Heart left ventricle (tissue), 16 donors: ENCODE measurements around the gene CNOT4. TPM values are rescaled to one million over a fixed set of nuclear protein-coding genes. Genes with fewer than 3 reads are reported as not detected.

Experiments used
- ATAC-seq, 4 donors: fragments of 200-7000 bp; cut with Tn5 transposase; one replicate each; pipeline ENCODE4 v1.9.1; 2020 to 2022; ENCODE audit warnings: moderate library complexity in 4 of 4, mild to moderate bottlenecking in 3 of 4, moderate number of reproducible peaks in 1 of 4
- DNase-seq, 5 donors: peaks; one replicate each; pipeline ENCODE4 v3.0.0-alpha.2; 2020
- H3K27ac ChIP-seq, 12 donors: fragments of 200-600 bp; sonication (generic) in 4 of 12; one replicate each; pipeline versions ENCODE4 v1.5.0 to v1.8.0; 2016 to 2022; ENCODE audit warnings: mild to moderate bottlenecking in 2 of 12
- H3K27me3 ChIP-seq, 9 donors: fragments of 200-600 bp; sonication (generic) in 2 of 9; one replicate each; pipeline versions ENCODE4 v1.5.1 to v1.8.0; 2016 to 2022; ENCODE audit warnings: mild to moderate bottlenecking in 3 of 9
- H3K36me3 ChIP-seq, 9 donors: fragments of 200-600 bp; sonication (generic) in 2 of 9; one replicate each; pipeline versions ENCODE4 v1.5.0 to v1.8.0; 2018 to 2022; ENCODE audit warnings: mild to moderate bottlenecking in 2 of 9
- H3K4me1 ChIP-seq, 12 donors: fragments of 200-600 bp; sonication (generic) in 4 of 12; one replicate each; pipeline versions ENCODE4 v1.5.0 to v1.8.0; 2016 to 2022; ENCODE audit warnings: mild to moderate bottlenecking in 3 of 12
- H3K4me3 ChIP-seq, 12 donors: fragments of 200-600 bp; sonication (generic) in 4 of 12; one replicate each; pipeline versions ENCODE4 v1.5.0 to v1.8.0; 2017 to 2022; ENCODE audit warnings: mild to moderate bottlenecking in 9 of 12, moderate library complexity in 4 of 12
- H3K9me3 ChIP-seq, 12 donors: fragments of 200-600 bp; sonication (generic) in 4 of 12; one replicate each; pipeline versions ENCODE4 v1.5.0 to v1.8.0; 2016 to 2022; ENCODE audit warnings: mild to moderate bottlenecking in 1 of 12
- CTCF ChIP-seq, 12 donors: fragments of 200-600 bp; sonication (generic) in 4 of 12; IDR thresholded peaks; one replicate each; pipeline versions ENCODE4 v1.5.0 to v1.8.0; 2018 to 2022; ENCODE audit warnings: antibody characterized with exemption in 12 of 12, mild to moderate bottlenecking in 5 of 12
- POLR2A ChIP-seq, 2 donors: fragments of 450-650 bp; IDR thresholded peaks; one replicate each; pipeline ENCODE4 v1.6.1; 2017; ENCODE audit warnings: antibody characterized with exemption in 2 of 2, mild to moderate bottlenecking in 2 of 2, moderate library complexity in 2 of 2
- WGBS, 4 donors: extraction: QIAGEN DNeasy Blood & Tissue Kit in 2 of 4; methylation state at CpG; one replicate each; pipeline versions ENCODE4 v1.1.5 to v1.1.7; 2013 to 2018; 5-methylcytosine and 5-hydroxymethylcytosine counted together
- intact Hi-C, 10 donors: fragments of 100-400 bp; cut with DNase I; formaldehyde crosslinking; loops; one replicate each; pipeline versions ENCODE4 v1.11.1 to v1.14.2; 2022
- polyA plus RNA-seq, 2 donors: library from polyadenylated mRNA; stranded (reverse); fragments of 200-250 nt; gene quantifications; one replicate each; pipeline ENCODE4 v1.2.3, GENCODE V29; 2013
- total RNA-seq, 9 donors: library from RNA; depleted of rRNA in 2 of 9; stranded (reverse); fragments of >200 nt in 2 of 9; fragmentation: NEBNext Ultra II Directional in 3 of 9; extraction: Animal tissue kit (Norgen Biotek cat#: 25700) in 3 of 9; gene quantifications; one replicate each; pipeline versions ENCODE4 v1.1.0 to v1.2.4, GENCODE V29; 2016 to 2023
- donor health status: ischemic (EF 13 %, LVEDD 7.1; RV severe dilation, severe dysfunction).
- donor health status: healthy with polysubstance abuse.
- donor health status: DM: no; HTN: yes; CAD: no.
- donor health status: DM: no; HTN: no; CAD: no.
- donor health status: ischemic (EF 25% LVEDD 6.9; RV normal size, moderate dysfunction).
- donor health status: ischemic (EF 25% LVEDD 5.7; RV mildly dilated, moderate dysfunction).
- donor health status: healthy.
- donor health status: DM: yes; HTN: yes; CAD: no.
- donor health status: ischemic (EF 35%, LVEDD 5.7; RV mildly dilated, moderate dysfunction).
- donor health status: nonischemic (EF 11% LVEDD 7.7; RV severe dilation, severe dysfunction).
- donor health status: DM: yes; HTN: yes; CAD: no.
- donor health status: PGD.
- donor health status: ischemic (EF 29% LVEDD 5.4; RV normal size, mild dysfunction).
- donor health status: nonischemic (EF 23%, LVEDD 6.1; RV moderate dilation, normal function).

CNOT4 gene
- total and polyA plus RNA-seq, 11 donors = 7.9 to 29.2 (median 23.7) TPM

GRCh38 chr7:135341049-135341448 lies 168.9 kb downstream of the CNOT4 start:
- H3K27ac ChIP-seq = no peak overlapping the region
- no peaks in the 10 kb centered on the region for H3K9me3 ChIP-seq
- H3K4me1 ChIP-seq = peaks cover 0 to 11% (median 0%) of the 10 kb centered on the region in 12 donors
- no peak overlapping the region for H3K4me3 ChIP-seq
- H3K36me3 ChIP-seq = no peaks in the 10 kb centered on the region
- intact Hi-C loops = no loop called here
- WGBS, 4 donors = 87 to 95% (median 90%) methylated on average over 5 of the region's 5 CpGs
- DNase-seq (no peak), ATAC-seq (no peak)
- TF ChIP-seq POLR2A (IDR thresholded peaks at IDR 0.05) (no peak), CTCF (IDR thresholded peaks at IDR 0.05) (no peak)
- H3K27me3 ChIP-seq = no peaks in the 10 kb centered on the region

DNA sequence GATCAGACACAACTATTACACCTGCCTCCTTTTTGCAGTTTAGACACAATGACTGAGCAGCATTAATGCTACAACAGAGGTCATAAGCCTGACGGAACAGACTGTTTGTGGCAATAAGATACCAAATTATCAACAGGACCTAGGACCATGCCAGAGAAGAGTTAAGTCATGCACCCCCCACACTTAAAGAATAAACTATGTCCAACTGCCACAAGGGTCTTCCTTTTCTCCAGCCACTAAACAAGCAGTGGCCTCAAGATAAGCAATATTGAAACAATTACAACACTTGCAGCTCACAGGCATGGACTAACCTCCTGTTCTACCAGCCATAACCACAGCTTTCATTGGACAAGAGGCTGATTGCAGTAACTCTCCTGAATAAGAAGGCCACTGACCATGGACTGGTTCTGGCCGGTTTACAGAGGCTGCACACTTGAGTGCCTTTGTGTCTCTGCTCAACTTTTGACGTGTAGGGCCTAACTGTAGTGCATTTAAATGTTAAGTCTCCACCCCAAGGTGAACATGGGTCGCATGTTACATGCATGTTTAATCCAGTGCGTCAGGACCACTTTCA lies 171.8 kb downstream of the CNOT4 start:
- TF ChIP-seq CTCF (IDR thresholded peaks at IDR 0.05) (no peak), POLR2A (IDR thresholded peaks at IDR 0.05) (no peak)
- WGBS, 4 donors = 88 to 92% (median 90%) methylated on average over 5 of the region's 5 CpGs
- ATAC-seq (no peak), DNase-seq (no peak)
- no peaks in the 10 kb centered on the region for H3K36me3 ChIP-seq
- no peaks in the 10 kb centered on the region for H3K9me3 ChIP-seq
- no peaks in the 10 kb centered on the region for H3K27me3 ChIP-seq
- H3K4me3 ChIP-seq = no peak overlapping the region
- H3K4me1 ChIP-seq = peaks cover 0 to 8% (median 0%) of the 10 kb centered on the region in 12 donors
- intact Hi-C loops = loop anchor here in 5 of 10 donors (2.0 to 10.0 kb wide), 3 partner anchors 53 to 57 kb away; no protein-coding TSS in a partner anchor
- no peak overlapping the region for H3K27ac ChIP-seq

DNA sequence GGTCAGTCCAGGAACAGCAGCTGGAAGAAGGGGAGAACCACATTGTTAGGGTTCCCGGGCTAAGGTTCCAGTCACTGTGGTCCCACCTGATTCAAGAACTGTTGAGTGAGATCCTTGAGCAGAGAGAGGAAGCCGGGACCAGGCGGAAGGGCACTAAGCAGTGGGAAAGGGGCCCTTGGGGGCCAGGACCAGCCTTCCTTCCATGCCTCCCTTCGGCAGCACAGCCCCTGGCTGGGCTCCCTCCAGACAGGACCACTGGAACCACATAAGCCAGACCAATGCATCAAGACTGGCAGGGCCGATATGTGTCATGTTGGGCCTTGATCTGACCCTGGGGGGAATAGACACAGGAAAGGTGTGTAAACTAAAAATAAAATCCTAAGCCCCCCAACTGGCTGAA lies 172.4 kb downstream of the CNOT4 start:
- peaks cover 0 to 5% (median 0%) of the 10 kb centered on the region in 12 donors for H3K4me1 ChIP-seq
- 89 to 98% (median 91%) methylated on average over 5 of the region's 5 CpGs for WGBS, 4 donors
- no peaks in the 10 kb centered on the region for H3K36me3 ChIP-seq
- no peak for TF ChIP-seq POLR2A (IDR thresholded peaks at IDR 0.05)
- no peak for TF ChIP-seq CTCF (IDR thresholded peaks at IDR 0.05)
- intact Hi-C loops = loop anchor here in 5 of 10 donors (2.0 to 10.0 kb wide), 3 partner anchors 53 to 57 kb away; no protein-coding TSS in a partner anchor
- H3K4me3 ChIP-seq = no peak overlapping the region
- H3K27ac ChIP-seq = no peak overlapping the region
- H3K27me3 ChIP-seq = no peaks in the 10 kb centered on the region
- DNase-seq = no peak
- H3K9me3 ChIP-seq = no peaks in the 10 kb centered on the region
- ATAC-seq = no peak

GRCh38 chr7:135335628-135336139 lies 174.2 kb downstream of the CNOT4 start:
- Histone ChIP-seq H3K27ac (no peak overlapping the region), H3K27me3 (no peaks in the 10 kb centered on the region), H3K36me3 (no peaks in the 10 kb centered on the region), H3K4me3 (no peak overlapping the region), H3K9me3 (no peaks in the 10 kb centered on the region), H3K4me1 (no peaks in the 10 kb centered on the region)
- intact Hi-C loops = loop anchor here in 8 of 10 donors (2.0 to 10.0 kb wide), 4 partner anchors 51 to 55 kb away; no protein-coding TSS in a partner anchor
- WGBS, 4 donors = 11 to 20% (median 16%) methylated on average over 9 of the region's 9 CpGs
- TF ChIP-seq CTCF (IDR thresholded peaks at IDR 0.05) (peak in 9 of 12 donors; percentile 27 to 51 (median 35)), POLR2A (IDR thresholded peaks at IDR 0.05) (no peak)
- DNase-seq (peak in 4 of 5 donors; percentile 29 to 53 (median 44)), ATAC-seq (peak; percentile 51 to 81 (median 73))
